Mesenchymal stem cell (in vitro differentiated cells and primary cell): Measurements from ENCODE around the gene EIF5AL1.
"Not testable (repeated sequence)": the region's sequence is repeated elsewhere in the genome, so short reads cannot be mapped to it uniquely, and the experiment has no call there.

Experiments used
- DNase-seq: peaks from one replicate; pipeline ENCODE4 v3.0.0-alpha.2; 2013
- H2AFZ ChIP-seq: one replicate; pipeline ENCODE4 v1.6.1; 2013; ENCODE audit warnings: low read depth, mild to moderate bottlenecking, control low read depth, inconsistent platforms, low read length, moderate library complexity
- H2AK5ac ChIP-seq: 2 replicates; pipeline ENCODE4 v1.6.1; 2013; ENCODE audit warnings: low read length, moderate library complexity, mild to moderate bottlenecking, inconsistent platforms; ENCODE audit not compliant: severe bottlenecking
- H2BK120ac ChIP-seq: one replicate; pipeline ENCODE4 v1.6.1; 2013; ENCODE audit warnings: low read depth, mild to moderate bottlenecking, inconsistent platforms, low read length, moderate library complexity
- H2BK12ac ChIP-seq, 2 experiments: one replicate each; pipeline ENCODE4 v1.6.1; 2013; ENCODE audit warnings: inconsistent platforms in 2 of 2, low read length in 2 of 2, mild to moderate bottlenecking in 2 of 2, moderate library complexity in 2 of 2, control low read depth in 1 of 2
- H2BK15ac ChIP-seq: one replicate; pipeline ENCODE4 v1.6.1; 2013; ENCODE audit warnings: mild to moderate bottlenecking, low read depth, inconsistent platforms; ENCODE audit not compliant: poor library complexity, severe bottlenecking
- H2BK5ac ChIP-seq: 2 replicates; pipeline ENCODE4 v1.6.1; 2013; ENCODE audit warnings: low read depth, mild to moderate bottlenecking, low read length, control low read depth, inconsistent platforms; ENCODE audit not compliant: poor library complexity, severe bottlenecking
- H3K14ac ChIP-seq, 2 experiments: one replicate each; pipeline ENCODE4 v1.6.1; 2013; ENCODE audit warnings: inconsistent platforms in 2 of 2, low read length in 2 of 2, control low read depth in 1 of 2, mild to moderate bottlenecking in 1 of 2, moderate library complexity in 1 of 2
- H3K18ac ChIP-seq, 2 experiments: one replicate each; pipeline ENCODE4 v1.6.1; 2013; ENCODE audit warnings: inconsistent platforms in 2 of 2, low read length in 2 of 2, control low read depth in 1 of 2, low read depth in 1 of 2, mild to moderate bottlenecking in 1 of 2
- H3K23ac ChIP-seq, 2 experiments: one replicate each; pipeline ENCODE4 v1.6.1; 2013; ENCODE audit warnings: inconsistent platforms in 2 of 2, low read length in 2 of 2, mild to moderate bottlenecking in 2 of 2, moderate library complexity in 2 of 2, control low read depth in 1 of 2
- H3K27ac ChIP-seq: 2 replicates; pipeline ENCODE4 v1.5.1; 2013; ENCODE audit warnings: mild to moderate bottlenecking, moderate library complexity, low read length, control low read depth, inconsistent platforms; ENCODE audit not compliant: poor library complexity, severe bottlenecking
- H3K27me3 ChIP-seq, 2 experiments: 2 replicates each; pipeline versions ENCODE4 v1.6.1 to v1.7.0; 2013; ENCODE audit warnings: low read length in 2 of 2, mild to moderate bottlenecking in 2 of 2, moderate library complexity in 2 of 2, control low read depth in 1 of 2, inconsistent platforms in 1 of 2; ENCODE audit not compliant: control insufficient read depth in 1 of 2, insufficient read depth in 1 of 2
- H3K36me3 ChIP-seq, 2 experiments: 2 replicates each; pipeline versions ENCODE4 v1.6.1 to v1.7.0; 2013; ENCODE audit warnings: low read length in 2 of 2, control low read depth in 1 of 2, inconsistent platforms in 1 of 2, low read depth in 1 of 2, mild to moderate bottlenecking in 1 of 2; ENCODE audit not compliant: insufficient read depth in 2 of 2, control insufficient read depth in 1 of 2
- H3K4ac ChIP-seq, 2 experiments: one replicate each; pipeline ENCODE4 v1.6.1; 2013; ENCODE audit warnings: inconsistent platforms in 2 of 2, low read length in 2 of 2, mild to moderate bottlenecking in 2 of 2, moderate library complexity in 2 of 2, control low read depth in 1 of 2, low read depth in 1 of 2
- H3K4me1 ChIP-seq: 2 replicates; pipeline ENCODE4 v1.6.1; 2013; ENCODE audit warnings: low read depth, low read length, control low read depth; ENCODE audit not compliant: control insufficient read depth, insufficient read depth
- H3K4me2 ChIP-seq: 2 replicates; pipeline ENCODE4 v1.6.1; 2013; ENCODE audit warnings: low read length, mild to moderate bottlenecking, inconsistent platforms; ENCODE audit not compliant: poor library complexity, severe bottlenecking
- H3K4me3 ChIP-seq, 2 experiments: 2 replicates each; pipeline versions ENCODE4 v1.5.1 to v1.7.0; 2013; ENCODE audit warnings: low read length in 2 of 2, mild to moderate bottlenecking in 2 of 2, control low read depth in 1 of 2, low read depth in 1 of 2; ENCODE audit not compliant: insufficient read depth in 1 of 2
- H3K79me1 ChIP-seq: replicated peaks from 2 replicates; pipeline ENCODE4 v1.6.1; 2013; ENCODE audit warnings: mild to moderate bottlenecking, control low read depth, low read length, inconsistent platforms; ENCODE audit not compliant: poor library complexity, severe bottlenecking
- H3K9ac ChIP-seq: 2 replicates; pipeline ENCODE4 v1.7.0; 2013; ENCODE audit warnings: mild to moderate bottlenecking, low read length, moderate library complexity
- H3K9me3 ChIP-seq: 2 replicates; pipeline ENCODE4 v1.7.0; 2013; ENCODE audit warnings: mild to moderate bottlenecking, low read length; ENCODE audit not compliant: control insufficient read depth
- H4K8ac ChIP-seq: one replicate; pipeline ENCODE4 v1.6.1; 2013; ENCODE audit warnings: inconsistent platforms, mild to moderate bottlenecking, low read length, moderate library complexity
- H4K91ac ChIP-seq: one replicate; pipeline ENCODE4 v1.6.1; 2013; ENCODE audit warnings: mild to moderate bottlenecking, low read length, inconsistent platforms
- WGBS: methylation state at CpG from one replicate; pipeline ENCODE4 v1.1.7; 2013; ENCODE audit warnings: mixed read lengths; 5-methylcytosine and 5-hydroxymethylcytosine counted together

Gene EIF5AL1

DNA sequence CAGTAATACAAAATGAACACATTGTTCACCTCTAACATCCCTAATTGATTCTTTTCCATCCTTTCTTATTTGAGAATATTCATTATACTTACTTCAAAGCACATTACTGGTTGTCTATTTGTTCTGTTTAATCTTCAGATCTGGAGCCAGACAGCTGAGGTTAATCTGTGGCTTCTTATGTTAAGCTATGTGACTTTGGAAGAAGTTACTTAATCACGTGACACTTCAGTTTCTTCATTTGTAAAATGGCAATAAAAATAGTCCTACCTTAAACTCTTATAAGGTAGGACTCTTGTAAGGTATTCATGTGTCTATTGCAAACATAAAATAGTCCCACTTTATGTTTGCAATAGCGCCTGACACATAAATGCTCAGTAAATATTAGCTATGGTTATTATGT, 34.8 kb downstream of the EIF5AL1 start:
- peaks cover 26 to 51% of the 10 kb centered on the region in 2 experiments for H3K27me3 ChIP-seq
- H2BK15ac ChIP-seq, H2BK12ac ChIP-seq: not testable (repeated sequence)

DNA sequence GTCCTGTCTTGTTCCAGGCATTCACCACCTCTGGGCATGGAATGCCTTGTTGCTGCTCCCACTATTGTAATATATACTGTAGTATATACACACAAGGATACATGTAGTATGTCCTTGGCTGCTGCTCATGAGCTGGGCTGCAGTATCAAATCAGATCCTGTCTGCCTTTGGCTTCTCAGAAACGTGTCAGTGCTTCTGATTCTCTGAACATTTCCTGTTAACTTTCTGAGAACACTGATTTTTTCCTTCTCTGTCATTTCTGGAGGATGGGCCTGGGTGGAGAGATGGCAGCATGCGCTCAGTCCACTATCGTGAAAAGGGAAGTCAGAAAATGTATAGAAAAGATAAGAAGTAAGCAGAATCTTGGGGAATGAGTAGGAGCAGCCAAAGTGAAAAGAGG, 35.6 kb downstream of the EIF5AL1 start:
- no peak overlapping the region for H2AFZ ChIP-seq
- peaks cover 11% of the 10 kb centered on the region for H3K9me3 ChIP-seq
- no peak overlapping the region for H2BK120ac ChIP-seq
- H3K23ac ChIP-seq: peak overlapping the region in 1 of 2 experiments; percentile 52
- no peaks in the 10 kb centered on the region for H3K79me1 ChIP-seq
- no peaks in the 10 kb centered on the region for H3K4me1 ChIP-seq
- no peak for DNase-seq
- no peak overlapping the region for H3K9ac ChIP-seq
- no peak overlapping the region for H4K8ac ChIP-seq
- no peak overlapping the region for H2BK5ac ChIP-seq
- no peak overlapping the region for H3K4me3 ChIP-seq
- no peak overlapping the region for H2AK5ac ChIP-seq
- H3K27ac ChIP-seq: no peak overlapping the region
- no peak overlapping the region for H2BK12ac ChIP-seq
- no peak overlapping the region for H4K91ac ChIP-seq
- H2BK15ac ChIP-seq: no peak overlapping the region
- H3K4me2 ChIP-seq: no peak overlapping the region
- peaks cover 33 to 57% of the 10 kb centered on the region in 2 experiments for H3K27me3 ChIP-seq
- no peaks in the 10 kb centered on the region for H3K36me3 ChIP-seq
- H3K4ac ChIP-seq: no peak overlapping the region
- H3K18ac ChIP-seq: no peak overlapping the region
- no peak overlapping the region for H3K14ac ChIP-seq
- WGBS: 64% methylated on average over 3 of the region's 3 CpGs

More for the DNA sequence above, 34.8 kb downstream of the EIF5AL1 start:
- H2BK5ac ChIP-seq, H3K14ac ChIP-seq, H3K23ac ChIP-seq, H4K8ac ChIP-seq, H3K27ac ChIP-seq, H3K4me1 ChIP-seq, H3K79me1 ChIP-seq, H3K36me3 ChIP-seq, H3K4me2 ChIP-seq, H2AK5ac ChIP-seq, H3K4me3 ChIP-seq, H2AFZ ChIP-seq, H4K91ac ChIP-seq, DNase-seq, H3K9ac ChIP-seq, H2BK120ac ChIP-seq, H3K18ac ChIP-seq, H3K4ac ChIP-seq: not testable (repeated sequence)
- 100% methylated on average over 1 of the region's 2 CpGs for WGBS
- peaks cover 11% of the 10 kb centered on the region for H3K9me3 ChIP-seq

DNA sequence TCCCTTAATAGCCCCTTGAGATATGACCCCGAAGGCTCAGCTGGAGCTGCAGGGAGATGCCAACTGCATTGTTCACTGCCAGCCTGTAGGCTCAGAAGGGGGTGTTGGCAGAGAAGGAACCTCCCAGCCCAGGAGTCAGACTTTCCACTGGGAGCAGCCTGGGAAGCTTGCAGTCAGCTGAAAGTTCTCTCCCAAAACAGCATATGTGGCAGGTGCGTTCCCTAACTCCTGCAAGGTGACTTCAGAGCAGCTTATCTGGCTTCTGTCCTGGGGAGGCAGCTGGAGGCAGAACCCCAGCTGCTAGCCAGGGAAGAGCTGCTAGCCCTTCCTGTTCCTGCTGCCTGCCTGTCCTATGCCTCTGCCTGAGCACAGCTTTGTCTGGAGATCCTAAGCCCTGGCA, 39.8 kb downstream of the EIF5AL1 start:
- H2BK5ac ChIP-seq: no peak overlapping the region
- H2BK12ac ChIP-seq: no peak overlapping the region
- H4K8ac ChIP-seq: no peak overlapping the region
- H3K4me1 ChIP-seq: no peaks in the 10 kb centered on the region
- H3K79me1 ChIP-seq: no peaks in the 10 kb centered on the region
- H2BK120ac ChIP-seq: no peak overlapping the region
- DNase-seq: no peak
- no peak overlapping the region for H3K23ac ChIP-seq
- H3K36me3 ChIP-seq: no peaks in the 10 kb centered on the region
- no peak overlapping the region for H3K18ac ChIP-seq
- no peak overlapping the region for H3K14ac ChIP-seq
- H2AFZ ChIP-seq: no peak overlapping the region
- peaks cover 35 to 54% of the 10 kb centered on the region in 2 experiments for H3K27me3 ChIP-seq
- H3K4ac ChIP-seq: no peak overlapping the region
- no peak overlapping the region for H4K91ac ChIP-seq
- peaks cover under 1% of the 10 kb centered on the region for H3K9me3 ChIP-seq
- H3K9ac ChIP-seq: no peak overlapping the region
- H2BK15ac ChIP-seq: no peak overlapping the region
- H3K4me3 ChIP-seq: no peak overlapping the region
- 86% methylated on average over 2 of the region's 2 CpGs for WGBS
- no peak overlapping the region for H3K27ac ChIP-seq
- no peak overlapping the region for H2AK5ac ChIP-seq
- H3K4me2 ChIP-seq: no peak overlapping the region

DNA sequence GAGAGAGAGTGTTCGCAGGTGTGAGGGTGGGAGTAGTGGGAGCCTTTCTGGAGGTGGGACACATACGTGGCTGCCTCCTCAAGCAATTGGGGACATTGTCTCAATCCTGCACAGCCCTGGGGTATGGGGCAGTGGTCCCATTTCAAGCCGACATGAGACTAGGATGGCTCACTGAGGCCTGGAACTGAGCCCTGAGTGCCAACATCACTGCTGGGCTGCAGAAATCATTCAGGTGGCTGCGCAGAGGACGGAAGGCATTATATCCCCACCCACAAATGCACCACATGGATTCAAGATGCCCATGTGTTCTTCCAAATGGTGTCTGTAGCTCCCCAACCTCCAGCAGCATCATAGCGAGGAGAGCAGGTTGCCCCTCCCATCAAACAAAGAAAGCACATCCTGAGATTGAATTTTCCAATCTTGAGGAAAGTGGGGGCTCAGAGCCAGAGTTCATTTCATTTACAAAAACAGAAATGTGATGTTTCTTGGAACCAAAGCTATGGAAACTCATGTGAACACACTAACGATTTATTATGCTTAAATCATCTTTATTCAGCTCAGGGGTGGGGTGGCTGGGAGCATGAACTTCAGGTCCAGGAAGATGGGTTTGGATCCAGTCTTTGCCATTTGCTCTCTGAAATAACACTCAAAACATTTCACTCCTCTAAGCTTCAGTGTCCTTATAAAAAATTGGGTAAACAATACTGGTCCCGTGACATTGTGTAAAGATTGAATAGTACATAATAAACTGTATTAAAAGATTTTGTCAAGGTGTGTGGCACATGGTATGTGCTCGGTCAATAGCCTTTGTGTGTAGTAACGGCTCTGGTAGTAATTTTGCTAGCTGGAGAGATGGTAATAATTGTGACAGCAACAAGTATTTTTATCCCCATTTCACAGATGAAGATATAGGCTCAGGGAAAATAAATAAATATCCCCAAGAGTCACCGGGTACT, 43.3 kb downstream of the EIF5AL1 start:
- no peak overlapping the region for H3K23ac ChIP-seq
- H3K9ac ChIP-seq: no peak overlapping the region
- no peak overlapping the region for H2AK5ac ChIP-seq
- no peaks in the 10 kb centered on the region for H3K79me1 ChIP-seq
- no peaks in the 10 kb centered on the region for H3K4me1 ChIP-seq
- H4K91ac ChIP-seq: peak overlapping the region; percentile 39
- no peaks in the 10 kb centered on the region for H3K9me3 ChIP-seq
- no peak overlapping the region for H3K27ac ChIP-seq
- no peak overlapping the region for H4K8ac ChIP-seq
- H2BK12ac ChIP-seq: no peak overlapping the region
- 80% methylated on average over 9 of the region's 11 CpGs for WGBS
- no peak overlapping the region for H2BK5ac ChIP-seq
- no peaks in the 10 kb centered on the region for H3K36me3 ChIP-seq
- H3K4me3 ChIP-seq: no peak overlapping the region
- H2BK15ac ChIP-seq: no peak overlapping the region
- peak overlapping the region; percentile 21 for H3K4me2 ChIP-seq
- no peak for DNase-seq
- H3K18ac ChIP-seq: no peak overlapping the region
- H3K4ac ChIP-seq: no peak overlapping the region
- no peak overlapping the region for H3K14ac ChIP-seq
- no peak overlapping the region for H2AFZ ChIP-seq
- peaks cover 24 to 54% of the 10 kb centered on the region in 2 experiments for H3K27me3 ChIP-seq
- no peak overlapping the region for H2BK120ac ChIP-seq
